Vagina (tissue), 2 donors: Measurements from ENCODE around the gene MARCHF3.

Experiments used
- POLR2AphosphoS5 ChIP-seq, 2 donors: sonication (generic); formaldehyde crosslinking; IDR thresholded peaks; one replicate each; pipeline ENCODE4 v1.9.0; 2017; ENCODE audit warnings: antibody characterized with exemption in 2 of 2, mild to moderate bottlenecking in 2 of 2, low read depth in 1 of 2; ENCODE audit not compliant: insufficient read depth in 1 of 2
- TF ChIP-seq, protein P1 (sequence below), 3 experiments: fragments of 450-650 bp in 2 of 3; fragments of 200-600 bp in 1 of 3; sonication (generic) in 1 of 3; IDR thresholded peaks; one replicate each; pipeline ENCODE4 v1.5.1; 2017 to 2019; ENCODE audit warnings: antibody characterized with exemption in 3 of 3, mild to moderate bottlenecking in 2 of 3, moderate library complexity in 2 of 3

DNA sequence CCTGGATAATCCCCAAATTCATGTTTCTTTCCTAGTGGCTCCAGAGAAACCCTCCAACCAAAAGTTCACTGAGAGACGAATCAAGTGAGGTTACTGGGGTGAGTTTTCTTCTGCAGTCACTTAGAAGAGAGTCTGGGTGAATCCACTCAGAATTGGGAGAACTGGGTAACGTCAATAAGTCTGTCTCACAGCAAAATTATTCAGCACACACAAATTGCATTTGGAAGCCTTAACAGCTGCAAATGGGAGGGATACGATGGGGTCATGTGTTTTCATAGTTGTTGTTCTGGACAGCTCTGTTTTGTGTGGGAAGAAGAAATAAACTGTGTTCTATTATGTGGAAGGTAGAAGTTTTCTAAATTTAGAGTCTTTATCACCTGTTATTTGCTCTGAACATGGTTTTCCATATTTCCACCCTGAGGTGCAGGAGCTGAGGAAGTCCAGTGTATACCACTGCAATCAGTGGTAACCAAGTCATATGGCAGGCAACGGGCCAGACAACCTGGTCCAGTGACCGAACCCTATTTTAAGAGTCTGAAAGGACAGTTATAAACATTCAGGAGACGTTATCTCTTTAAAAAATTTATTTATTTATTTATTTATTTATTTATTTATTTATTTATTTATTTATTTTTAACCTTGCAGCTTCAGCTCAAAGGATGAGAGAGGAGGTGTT is 21.9 kb downstream of the MARCHF3 start:
- TF ChIP-seq, protein P1, sequence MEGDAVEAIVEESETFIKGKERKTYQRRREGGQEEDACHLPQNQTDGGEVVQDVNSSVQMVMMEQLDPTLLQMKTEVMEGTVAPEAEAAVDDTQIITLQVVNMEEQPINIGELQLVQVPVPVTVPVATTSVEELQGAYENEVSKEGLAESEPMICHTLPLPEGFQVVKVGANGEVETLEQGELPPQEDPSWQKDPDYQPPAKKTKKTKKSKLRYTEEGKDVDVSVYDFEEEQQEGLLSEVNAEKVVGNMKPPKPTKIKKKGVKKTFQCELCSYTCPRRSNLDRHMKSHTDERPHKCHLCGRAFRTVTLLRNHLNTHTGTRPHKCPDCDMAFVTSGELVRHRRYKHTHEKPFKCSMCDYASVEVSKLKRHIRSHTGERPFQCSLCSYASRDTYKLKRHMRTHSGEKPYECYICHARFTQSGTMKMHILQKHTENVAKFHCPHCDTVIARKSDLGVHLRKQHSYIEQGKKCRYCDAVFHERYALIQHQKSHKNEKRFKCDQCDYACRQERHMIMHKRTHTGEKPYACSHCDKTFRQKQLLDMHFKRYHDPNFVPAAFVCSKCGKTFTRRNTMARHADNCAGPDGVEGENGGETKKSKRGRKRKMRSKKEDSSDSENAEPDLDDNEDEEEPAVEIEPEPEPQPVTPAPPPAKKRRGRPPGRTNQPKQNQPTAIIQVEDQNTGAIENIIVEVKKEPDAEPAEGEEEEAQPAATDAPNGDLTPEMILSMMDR (IDR thresholded peaks at IDR 0.05) = no peak
- no peak for TF ChIP-seq POLR2AphosphoS5 (IDR thresholded peaks at IDR 0.05; ENCODE audit: insufficient read depth in 1 of 2, low read depth in 1 of 2)
